Measurements from ENCODE around the gene JPH3.

Gene JPH3

GRCh38 chr16:87592018-87592712 is 10.1 kb upstream of the JPH3 start:
- no peak for DNase-seq (ENCODE audit: insufficient read length, low spot score)
- no peak for FAIRE-seq
- TF ChIP-seq CTCF (IDR thresholded peaks at IDR 0.05; ENCODE audit: insufficient read depth, missing control alignments) = no peak

GRCh38 chr16:87593710-87594258 is 8.5 kb upstream of the JPH3 start:
- FAIRE-seq (no peak), DNase-seq (ENCODE audit: insufficient read length, low spot score) (no peak)
- TF ChIP-seq CTCF (IDR thresholded peaks at IDR 0.05; ENCODE audit: insufficient read depth, missing control alignments) = no peak

GRCh38 chr16:87595712-87596111 is 6.6 kb upstream of the JPH3 start:
- FAIRE-seq = no peak
- no peak for TF ChIP-seq CTCF (IDR thresholded peaks at IDR 0.05; ENCODE audit: insufficient read depth, missing control alignments)
- no peak for DNase-seq (ENCODE audit: insufficient read length, low spot score)

DNA sequence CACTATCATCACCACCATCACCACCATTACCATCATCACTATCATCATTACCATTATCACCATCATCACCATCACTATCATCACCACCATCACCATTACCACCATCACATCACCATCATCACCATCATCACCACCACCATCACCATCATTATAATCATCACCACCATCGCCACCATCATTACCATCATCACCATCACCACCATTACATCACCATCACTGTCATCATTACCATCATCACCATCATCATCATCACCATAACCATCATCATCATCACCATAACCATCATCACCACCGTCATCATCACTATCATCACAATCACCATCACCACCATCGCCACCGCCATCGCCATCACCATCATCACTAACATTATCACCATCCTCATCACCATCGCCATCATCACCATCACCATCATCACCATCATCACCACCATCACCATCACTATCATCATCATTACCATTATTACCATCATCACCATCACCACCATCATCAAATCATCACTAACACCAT is 4.9 kb upstream of the JPH3 start:
- FAIRE-seq (no peak), DNase-seq (ENCODE audit: insufficient read length, low spot score) (no peak)
- TF ChIP-seq CTCF (IDR thresholded peaks at IDR 0.05; ENCODE audit: insufficient read depth, missing control alignments) = no peak

DNA sequence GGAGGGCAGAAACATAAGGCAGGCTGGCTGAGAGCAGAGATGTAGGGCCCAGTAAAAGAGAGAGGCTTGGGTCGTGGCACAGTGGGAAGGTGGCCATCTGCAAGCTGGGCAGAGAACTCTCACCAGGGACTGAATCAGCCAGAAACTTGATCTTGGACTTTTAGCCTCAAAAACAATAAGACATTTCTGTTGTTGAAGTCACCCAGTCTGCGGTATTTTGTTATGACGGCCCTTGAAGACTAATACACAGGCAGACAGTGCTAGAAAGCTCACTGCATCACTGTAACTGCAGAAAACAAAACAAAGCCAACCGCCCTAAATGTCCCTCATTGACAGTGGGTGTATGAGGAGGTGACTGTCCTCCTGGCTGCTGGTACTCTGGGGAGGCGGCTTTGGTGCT is 3.9 kb upstream of the JPH3 start:
- FAIRE-seq = no peak
- no peak for DNase-seq (ENCODE audit: insufficient read length, low spot score)
- no peak for TF ChIP-seq CTCF (IDR thresholded peaks at IDR 0.05; ENCODE audit: insufficient read depth, missing control alignments)

DNA sequence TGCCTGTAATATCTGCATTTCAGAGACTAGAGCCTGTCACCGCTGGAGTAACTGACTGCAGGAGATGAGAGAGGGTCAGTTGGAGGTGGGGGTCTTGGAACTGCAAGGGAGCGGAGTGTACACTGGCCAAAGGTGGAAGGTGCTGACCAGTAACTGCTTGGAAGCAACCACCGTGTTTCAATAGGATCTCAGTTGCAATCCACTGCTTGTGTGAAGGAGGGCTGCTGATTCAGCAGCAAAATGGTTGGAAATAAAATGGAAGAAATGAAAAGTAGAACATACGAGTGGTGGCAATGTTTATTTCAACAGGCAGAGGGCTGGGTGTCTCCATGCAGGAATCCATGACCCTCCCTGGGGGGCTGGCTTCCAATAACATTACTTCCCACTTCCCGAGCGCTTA is 2.1 kb upstream of the JPH3 start:
- FAIRE-seq (no peak), DNase-seq (ENCODE audit: insufficient read length, low spot score) (no peak)
- TF ChIP-seq CTCF (IDR thresholded peaks at IDR 0.05; ENCODE audit: insufficient read depth, missing control alignments) = no peak

DNA sequence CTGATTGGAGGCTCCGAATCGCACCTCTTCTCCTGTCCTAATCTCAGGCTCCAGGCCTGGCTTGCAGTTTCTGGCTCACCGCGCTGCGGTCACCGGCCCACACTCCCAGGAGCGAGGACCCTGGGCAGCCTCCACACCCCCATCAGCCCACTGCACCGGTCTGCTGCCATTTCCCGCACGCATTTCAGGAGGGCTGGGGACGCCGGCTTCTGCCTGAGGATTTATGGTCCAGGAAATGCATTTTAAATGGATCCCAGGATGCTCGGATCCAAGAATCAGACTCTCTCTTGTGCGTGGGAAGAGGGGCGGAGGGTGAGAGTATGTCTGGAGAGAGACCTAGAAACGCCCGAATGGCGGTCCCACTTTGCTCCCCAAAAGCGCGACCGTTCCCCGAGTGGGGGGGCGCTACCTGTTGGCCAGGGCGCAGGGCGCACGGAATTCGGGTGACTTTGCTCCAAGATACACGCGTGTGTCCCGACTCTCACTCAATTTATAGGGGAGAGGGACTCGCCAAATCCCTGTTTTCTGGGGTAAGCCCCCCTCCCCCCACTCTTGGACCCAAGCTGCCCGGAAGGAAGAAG is 817 bp upstream of the JPH3 start:
- no peak for FAIRE-seq
- TF ChIP-seq CTCF (IDR thresholded peaks at IDR 0.05; ENCODE audit: insufficient read depth, missing control alignments) = no peak
- no peak for DNase-seq (ENCODE audit: insufficient read length, low spot score)

Data from D721Med (cell line).